NCI-H2196 (cell line): Measurements from ENCODE around the gene LYPD6.
"Not testable (repeated sequence)": the region's sequence is repeated elsewhere in the genome, so short reads cannot be mapped to it uniquely, and the experiment has no call there.

Source experiments
- DNase-seq: peaks from one replicate; lab custom pipeline; 2025; ENCODE audit not compliant: unreplicated experiment; lab: John Stamatoyannopoulos, UW

LYPD6 gene

DNA sequence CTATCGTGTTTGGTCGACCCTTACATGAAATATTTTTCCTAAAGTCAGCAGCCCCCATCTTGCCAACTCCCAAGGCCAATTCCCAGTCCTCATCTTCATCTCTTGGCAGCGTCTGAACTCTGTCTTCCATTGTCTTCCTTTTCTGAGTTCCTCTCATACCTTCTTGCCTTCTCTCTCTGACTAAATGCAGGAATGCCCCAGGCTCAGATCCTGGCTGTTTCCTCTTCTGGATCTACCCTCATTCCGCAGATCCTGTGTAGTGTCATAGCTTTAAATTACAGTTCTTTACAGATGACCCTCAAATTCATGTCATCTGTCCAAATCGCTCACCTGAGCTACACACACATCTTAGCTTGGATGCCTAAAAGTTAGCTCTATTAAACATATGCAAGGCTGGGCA is 162.5 kb downstream of the LYPD6 start:
- no peak for DNase-seq

DNA sequence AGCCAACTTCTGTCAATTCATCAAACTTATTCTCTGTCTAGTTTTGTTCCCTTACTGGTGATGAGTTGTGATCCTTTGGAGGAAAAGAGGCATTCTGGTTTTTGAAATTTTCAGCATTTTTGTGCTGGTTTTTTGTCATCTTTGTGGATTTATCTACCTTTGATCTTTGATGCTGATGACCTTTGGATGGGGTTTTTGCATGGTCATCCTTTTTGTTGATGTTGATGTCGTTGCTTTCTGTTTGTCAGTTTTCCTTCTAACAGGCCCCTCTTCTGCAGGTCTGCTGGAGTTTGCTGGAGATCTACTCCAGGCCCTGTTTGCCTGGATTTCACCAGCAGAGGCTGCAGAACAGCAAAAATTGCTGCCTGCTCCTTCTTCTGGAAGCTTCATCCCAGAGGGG is 168.8 kb downstream of the LYPD6 start:
- DNase-seq = not testable (repeated sequence)

- not testable (repeated sequence) for DNase-seq
Observed at GRCh38 chr2:149506808-149507207, 176.4 kb downstream of the LYPD6 start.

GRCh38 chr2:149507974-149508373 is 177.6 kb downstream of the LYPD6 start:
- DNase-seq = no peak

DNA sequence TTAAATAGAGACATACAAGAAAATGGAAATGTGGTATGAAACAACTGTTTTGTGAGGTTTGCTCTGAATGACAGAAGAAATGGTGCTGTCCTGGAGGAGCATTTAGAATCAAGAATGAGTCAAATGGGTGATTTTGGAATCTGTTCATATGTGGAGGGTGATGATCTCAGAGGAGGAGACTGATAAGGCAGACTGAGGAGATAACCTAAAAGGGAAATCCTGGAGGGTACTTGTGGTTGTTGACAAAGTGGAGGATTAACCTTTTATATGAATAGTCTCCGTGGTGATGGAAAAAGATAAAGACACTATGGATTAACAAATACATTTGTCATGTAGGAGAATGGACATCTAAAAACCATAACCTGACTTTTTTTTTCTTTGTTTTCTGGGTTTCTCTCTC is 183.1 kb downstream of the LYPD6 start:
- DNase-seq = no peak
